ENCODE measurements around the gene TERT. TPM values are rescaled to one million over a fixed set of nuclear protein-coding genes. Genes with fewer than 3 reads are reported as not detected.

Gene TERT
- total and polyA plus RNA-seq, 10 of the 15 experiments (the other 5 are each of a cell fraction or from before 2014, with no cell fraction given) = 0.08 to 21.5 (median 5.0) TPM

DNA sequence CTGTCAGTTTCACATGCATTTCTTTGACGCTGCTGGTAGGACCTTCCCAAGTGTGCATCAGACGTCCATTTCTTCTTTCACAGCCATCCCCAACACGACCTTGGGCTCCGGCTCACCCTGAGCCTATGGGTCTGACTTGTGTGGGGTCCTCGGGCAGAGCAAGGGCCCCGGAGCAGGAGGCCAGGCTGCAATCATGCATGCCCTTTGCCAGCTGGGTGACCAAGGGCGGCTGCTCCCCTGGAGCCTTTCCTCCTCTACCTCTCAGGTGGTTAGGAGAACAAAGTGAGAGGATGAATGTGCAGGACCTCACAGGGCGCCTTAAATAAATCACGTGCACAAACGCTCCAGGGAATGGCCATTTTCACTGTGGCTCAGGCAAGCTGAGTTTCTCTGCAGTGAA is 33.2 kb downstream of the TERT start (continued):
- no peak for TF ChIP-seq CTCF (IDR thresholded peaks at IDR 0.05 in 2 of 3, conservative IDR thresholded peaks at IDR 0.05 in 1 of 3; ENCODE audit: control insufficient read depth in 2 of 3, extremely low read depth in 1 of 3, insufficient read depth in 1 of 3, low read depth in 3 of 3, low read length in 3 of 3)
- no peak for TF ChIP-seq SRF (IDR thresholded peaks at IDR 0.05; ENCODE audit: low read depth in 2 of 2, low read length in 2 of 2)
- no peak for TF ChIP-seq ZNF622 (IDR thresholded peaks at IDR 0.05)
- TF ChIP-seq NBN (IDR thresholded peaks at IDR 0.05) = no peak
- TF ChIP-seq, protein P1, sequence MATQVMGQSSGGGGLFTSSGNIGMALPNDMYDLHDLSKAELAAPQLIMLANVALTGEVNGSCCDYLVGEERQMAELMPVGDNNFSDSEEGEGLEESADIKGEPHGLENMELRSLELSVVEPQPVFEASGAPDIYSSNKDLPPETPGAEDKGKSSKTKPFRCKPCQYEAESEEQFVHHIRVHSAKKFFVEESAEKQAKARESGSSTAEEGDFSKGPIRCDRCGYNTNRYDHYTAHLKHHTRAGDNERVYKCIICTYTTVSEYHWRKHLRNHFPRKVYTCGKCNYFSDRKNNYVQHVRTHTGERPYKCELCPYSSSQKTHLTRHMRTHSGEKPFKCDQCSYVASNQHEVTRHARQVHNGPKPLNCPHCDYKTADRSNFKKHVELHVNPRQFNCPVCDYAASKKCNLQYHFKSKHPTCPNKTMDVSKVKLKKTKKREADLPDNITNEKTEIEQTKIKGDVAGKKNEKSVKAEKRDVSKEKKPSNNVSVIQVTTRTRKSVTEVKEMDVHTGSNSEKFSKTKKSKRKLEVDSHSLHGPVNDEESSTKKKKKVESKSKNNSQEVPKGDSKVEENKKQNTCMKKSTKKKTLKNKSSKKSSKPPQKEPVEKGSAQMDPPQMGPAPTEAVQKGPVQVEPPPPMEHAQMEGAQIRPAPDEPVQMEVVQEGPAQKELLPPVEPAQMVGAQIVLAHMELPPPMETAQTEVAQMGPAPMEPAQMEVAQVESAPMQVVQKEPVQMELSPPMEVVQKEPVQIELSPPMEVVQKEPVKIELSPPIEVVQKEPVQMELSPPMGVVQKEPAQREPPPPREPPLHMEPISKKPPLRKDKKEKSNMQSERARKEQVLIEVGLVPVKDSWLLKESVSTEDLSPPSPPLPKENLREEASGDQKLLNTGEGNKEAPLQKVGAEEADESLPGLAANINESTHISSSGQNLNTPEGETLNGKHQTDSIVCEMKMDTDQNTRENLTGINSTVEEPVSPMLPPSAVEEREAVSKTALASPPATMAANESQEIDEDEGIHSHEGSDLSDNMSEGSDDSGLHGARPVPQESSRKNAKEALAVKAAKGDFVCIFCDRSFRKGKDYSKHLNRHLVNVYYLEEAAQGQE (IDR thresholded peaks at IDR 0.05; ENCODE audit: low read depth, low read length) = no peak
- TF ChIP-seq YY1 (IDR thresholded peaks at IDR 0.05; ENCODE audit: low read depth, low read length) = no peak
- TF ChIP-seq MYC (IDR thresholded peaks at IDR 0.05; ENCODE audit: insufficient read depth, insufficient read length, insufficient replicate concordance, low read length, severe bottlenecking) = no peak
- TF ChIP-seq TCF12 (IDR thresholded peaks at IDR 0.05; ENCODE audit: low read depth, low read length) = no peak
- TF ChIP-seq ZNF384 (IDR thresholded peaks at IDR 0.05; ENCODE audit: borderline replicate concordance, low read depth, low read length) = no peak
